Neural crest cell (in vitro differentiated cells): ENCODE measurements around the gene DDX27. TPM values are rescaled to one million over a fixed set of nuclear protein-coding genes. Genes with fewer than 3 reads are reported as not detected.

ENCODE experiments used
- DNase-seq: peaks from one replicate; pipeline ENCODE4 v3.0.0; 2021; ENCODE audit warnings: low read depth, mixed read lengths, low spot score
- H3K27ac Mint-ChIP-seq: one replicate; pipeline ENCODE4 v1.8.0; 2021; ENCODE audit warnings: mild to moderate bottlenecking, mixed read lengths; ENCODE audit not compliant: unreplicated experiment
- H3K27me3 Mint-ChIP-seq: 2 replicates; pipeline ENCODE4 v1.8.0; 2021; ENCODE audit warnings: low read depth, mild to moderate bottlenecking, mixed read lengths
- H3K36me3 Mint-ChIP-seq: 2 replicates; pipeline ENCODE4 v1.8.0; 2021; ENCODE audit warnings: low read depth, mild to moderate bottlenecking, mixed read lengths
- H3K4me1 Mint-ChIP-seq: 2 replicates; pipeline ENCODE4 v1.8.0; 2021; ENCODE audit warnings: mixed read lengths
- H3K4me3 Mint-ChIP-seq: one replicate; pipeline ENCODE4 v1.8.0; 2021; ENCODE audit warnings: mild to moderate bottlenecking, mixed read lengths
- H3K9me3 Mint-ChIP-seq: 2 replicates; pipeline ENCODE4 v1.8.0; 2021; ENCODE audit warnings: mixed read lengths
- CTCF ChIP-seq: fragments of 200-600 bp; sonication (generic); conservative IDR thresholded peaks from 2 replicates; pipeline ENCODE4 v1.5.0; 2021; ENCODE audit warnings: antibody characterized with exemption, mild to moderate bottlenecking
- total RNA-seq: library from RNA; stranded (reverse); gene quantifications from 2 replicates; pipeline ENCODE4 v1.2.1, GENCODE V29; 2021

DDX27 gene
- total RNA-seq, 1 donor from 2014 or later, result 33.2 TPM

- no peak for TF ChIP-seq CTCF
- Mint-ChIP-seq H3K27ac (peak overlapping the region; percentile 97), H3K36me3 (peaks cover 67% of the 10 kb centered on the region), H3K27me3 (peaks cover 30% of the 10 kb centered on the region), H3K9me3 (peaks cover 2% of the 10 kb centered on the region), H3K4me3 (peak overlapping the region; percentile 97), H3K4me1 (peaks cover 72% of the 10 kb centered on the region)
- no peak for DNase-seq
These were observed 59.8 kb downstream of the DDX27 start for GRCh38 chr20:49278818-49279676.

DNA sequence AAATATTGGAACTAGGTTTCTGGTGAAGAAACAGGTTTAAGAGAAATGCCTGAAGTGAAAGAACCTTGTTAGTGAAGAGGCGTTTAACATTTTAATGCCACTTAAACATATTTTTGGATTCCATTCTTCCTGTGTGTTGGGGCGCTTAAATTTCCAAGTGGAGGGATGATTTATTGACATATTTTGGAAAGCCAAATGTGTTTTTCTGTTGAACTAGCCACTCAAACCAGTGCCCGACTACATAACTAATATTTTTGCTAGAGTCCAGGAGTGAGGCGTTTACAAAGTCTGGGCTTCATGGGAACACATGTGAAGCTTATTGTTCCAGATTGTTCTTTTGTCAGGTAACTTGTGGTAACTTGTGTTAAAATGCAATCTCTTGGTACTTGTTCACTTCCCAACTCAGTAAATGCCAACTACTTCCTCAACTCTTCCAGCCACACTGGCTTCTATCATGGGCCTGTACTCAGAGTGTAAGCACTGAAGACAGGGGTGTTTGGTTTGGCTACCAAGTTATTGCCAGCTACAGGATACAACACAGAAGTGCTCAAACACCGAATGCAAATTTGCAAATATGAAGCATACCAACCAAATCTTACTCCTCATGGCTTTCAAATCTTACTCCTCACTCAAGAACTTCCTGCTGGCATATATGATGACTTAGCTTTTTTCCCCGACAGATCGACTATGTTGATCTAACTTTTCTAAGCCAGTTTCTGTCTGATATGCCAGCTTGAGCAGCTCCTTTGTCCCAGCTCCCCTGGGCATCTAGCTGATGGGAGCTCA lies 60.7 kb downstream of the DDX27 start:
- no peak for DNase-seq
- Mint-ChIP-seq H3K4me3 (peak overlapping the region; percentile 97), H3K9me3 (peaks cover 2% of the 10 kb centered on the region), H3K36me3 (peaks cover 72% of the 10 kb centered on the region), H3K27me3 (peaks cover 32% of the 10 kb centered on the region), H3K4me1 (peaks cover 78% of the 10 kb centered on the region), H3K27ac (peak overlapping the region; percentile 97)
- no peak for TF ChIP-seq CTCF

- H3K9me3 Mint-ChIP-seq, result peaks cover 2% of the 10 kb centered on the region
- peaks cover 74% of the 10 kb centered on the region for H3K36me3 Mint-ChIP-seq
- DNase-seq, result no peak
- H3K27me3 Mint-ChIP-seq, result peaks cover 34% of the 10 kb centered on the region
- peak overlapping the region; percentile 97 for H3K4me3 Mint-ChIP-seq
- peaks cover 83% of the 10 kb centered on the region for H3K4me1 Mint-ChIP-seq
- no peak for TF ChIP-seq CTCF
- peak overlapping the region; percentile 97 for H3K27ac Mint-ChIP-seq
These were observed 61.3 kb downstream of the DDX27 start for GRCh38 chr20:49280463-49281058.

GRCh38 chr20:49281059-49281912 lies 62.1 kb downstream of the DDX27 start:
- peak overlapping the region; percentile 97 for H3K4me3 Mint-ChIP-seq
- H3K9me3 Mint-ChIP-seq, result peaks cover 2% of the 10 kb centered on the region
- peaks cover 79% of the 10 kb centered on the region for H3K36me3 Mint-ChIP-seq
- DNase-seq, result no peak
- peak overlapping the region; percentile 97 for H3K27ac Mint-ChIP-seq
- peaks cover 85% of the 10 kb centered on the region for H3K4me1 Mint-ChIP-seq
- peaks cover 39% of the 10 kb centered on the region for H3K27me3 Mint-ChIP-seq
- TF ChIP-seq CTCF, result no peak
